Loucy (cell line): Measurements from ENCODE around the gene PRPF38B.

Experiments used
- H2AFZ ChIP-seq: fragments of 200-600 bp; sonication (generic); 2 replicates; pipeline ENCODE4 v1.6.0; 2016; ENCODE audit warnings: antibody characterized with exemption, mild to moderate bottlenecking, low read length, moderate library complexity
- H3F3A ChIP-seq: fragments of 200-600 bp; 2 replicates; pipeline ENCODE4 v1.6.0; 2016; ENCODE audit warnings: antibody characterized with exemption, low read depth, mild to moderate bottlenecking
- H3K27me3 ChIP-seq: fragments of 200-600 bp; sonication (generic); 2 replicates; pipeline ENCODE4 v1.6.1; 2014; ENCODE audit warnings: low read length, mild to moderate bottlenecking; ENCODE audit not compliant: insufficient read depth, poor library complexity, severe bottlenecking
- H3K36me3 ChIP-seq: fragments of 200-600 bp; sonication (generic); 2 replicates; pipeline ENCODE4 v1.6.1; 2016; ENCODE audit warnings: low read length; ENCODE audit not compliant: insufficient read depth
- H3K4me1 ChIP-seq: fragments of 200-600 bp; sonication (generic); 2 replicates; pipeline ENCODE4 v1.5.1; 2014; ENCODE audit warnings: low read length, mild to moderate bottlenecking; ENCODE audit not compliant: insufficient read depth, poor library complexity, severe bottlenecking
- H3K4me2 ChIP-seq: fragments of 200-600 bp; sonication (generic); 2 replicates; pipeline ENCODE4 v1.6.0; 2014; ENCODE audit warnings: antibody characterized with exemption, low read length, low read depth, mild to moderate bottlenecking; ENCODE audit not compliant: poor library complexity, severe bottlenecking
- H3K4me3 ChIP-seq: fragments of 200-600 bp; sonication (generic); 2 replicates; pipeline ENCODE4 v1.5.1; 2014; ENCODE audit warnings: low read length, mild to moderate bottlenecking, mixed read lengths; ENCODE audit not compliant: poor library complexity, severe bottlenecking
- H3K79me2 ChIP-seq: fragments of 200-600 bp; sonication (generic); 2 replicates; pipeline ENCODE4 v1.6.1; 2014; ENCODE audit warnings: low read length; ENCODE audit not compliant: insufficient read depth
- H3K9ac ChIP-seq: fragments of 200-600 bp; sonication (generic); 2 replicates; pipeline ENCODE4 v1.6.0; 2014; ENCODE audit warnings: mild to moderate bottlenecking, low read depth, low read length, moderate library complexity; ENCODE audit not compliant: poor library complexity, severe bottlenecking
- H3K9me2 ChIP-seq: fragments of 200-600 bp; sonication (generic); replicated peaks from 2 replicates; pipeline ENCODE4 v1.6.1; 2016; ENCODE audit warnings: low read depth, low read length, mixed read lengths
- H3K9me3 ChIP-seq: fragments of 200-600 bp; sonication (generic); 2 replicates; pipeline ENCODE4 v1.6.1; 2014; ENCODE audit warnings: mild to moderate bottlenecking, antibody characterized with exemption, low read length, low read depth; ENCODE audit not compliant: insufficient read depth
- H4K20me1 ChIP-seq: fragments of 200-600 bp; sonication (generic); 2 replicates; pipeline ENCODE4 v1.6.0; 2014; ENCODE audit warnings: antibody characterized with exemption, low read length, mild to moderate bottlenecking; ENCODE audit not compliant: insufficient read depth, poor library complexity, severe bottlenecking
- EZH2phosphoT487 ChIP-seq: fragments of 200-600 bp; IDR thresholded peaks from 2 replicates; pipeline ENCODE4 v1.6.1; 2018; ENCODE audit warnings: antibody characterized with exemption, mild to moderate bottlenecking, moderate library complexity, borderline replicate concordance
- TF ChIP-seq, protein P1 (sequence below): fragments of 200-600 bp; sonication (generic); conservative IDR thresholded peaks from 2 replicates; pipeline ENCODE4 v1.5.1; 2014; ENCODE audit warnings: mild to moderate bottlenecking, antibody characterized with exemption, low read length

The PRPF38B gene

DNA sequence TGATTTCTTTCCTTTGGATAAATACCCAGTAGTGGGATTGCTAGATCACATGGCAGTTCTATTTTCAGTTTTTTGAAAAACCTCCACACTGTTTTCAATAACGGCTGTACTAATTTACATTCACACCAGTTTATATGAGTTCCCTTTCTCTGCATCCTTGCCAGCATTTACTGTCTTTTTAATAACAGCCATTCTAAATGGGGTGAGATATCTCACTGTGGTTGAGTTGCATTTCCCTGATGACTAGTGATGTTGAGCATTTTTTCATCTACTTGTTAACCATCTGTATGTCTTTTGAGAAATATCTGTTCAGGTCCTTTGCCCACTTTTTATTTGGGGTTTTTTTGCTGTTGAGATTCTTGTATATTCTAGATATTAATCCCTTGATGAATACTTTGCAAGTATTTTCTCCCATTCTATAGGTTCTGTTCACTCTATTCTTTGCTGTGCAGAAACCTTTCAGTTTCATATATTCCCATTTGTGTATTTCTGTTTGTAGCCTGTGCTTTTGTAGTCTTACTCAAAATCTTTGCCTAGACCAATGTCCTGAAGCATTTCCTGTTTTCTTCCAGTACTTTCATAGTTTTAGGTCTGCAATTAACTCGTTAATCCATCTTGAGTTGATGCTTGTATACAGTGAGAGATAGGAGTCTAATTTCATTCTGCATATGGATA, 38.5 kb upstream of the PRPF38B start:
- Histone ChIP-seq H3K9me3 (no peaks in the 10 kb centered on the region), H3K4me3 (peak overlapping the region; percentile 12), H3F3A (peaks cover 11% of the 10 kb centered on the region), H3K4me1 (peaks cover 39% of the 10 kb centered on the region), H3K9me2 (no peaks in the 10 kb centered on the region), H4K20me1 (peaks cover 15% of the 10 kb centered on the region), H3K79me2 (peaks cover 34% of the 10 kb centered on the region), H3K36me3 (peaks cover 38% of the 10 kb centered on the region), H3K27me3 (no peaks in the 10 kb centered on the region), H2AFZ (no peak overlapping the region), H3K9ac (peak overlapping the region; percentile 15), H3K4me2 (peak overlapping the region; percentile 86)
- no peak for TF ChIP-seq EZH2phosphoT487
- TF ChIP-seq, protein P1, sequence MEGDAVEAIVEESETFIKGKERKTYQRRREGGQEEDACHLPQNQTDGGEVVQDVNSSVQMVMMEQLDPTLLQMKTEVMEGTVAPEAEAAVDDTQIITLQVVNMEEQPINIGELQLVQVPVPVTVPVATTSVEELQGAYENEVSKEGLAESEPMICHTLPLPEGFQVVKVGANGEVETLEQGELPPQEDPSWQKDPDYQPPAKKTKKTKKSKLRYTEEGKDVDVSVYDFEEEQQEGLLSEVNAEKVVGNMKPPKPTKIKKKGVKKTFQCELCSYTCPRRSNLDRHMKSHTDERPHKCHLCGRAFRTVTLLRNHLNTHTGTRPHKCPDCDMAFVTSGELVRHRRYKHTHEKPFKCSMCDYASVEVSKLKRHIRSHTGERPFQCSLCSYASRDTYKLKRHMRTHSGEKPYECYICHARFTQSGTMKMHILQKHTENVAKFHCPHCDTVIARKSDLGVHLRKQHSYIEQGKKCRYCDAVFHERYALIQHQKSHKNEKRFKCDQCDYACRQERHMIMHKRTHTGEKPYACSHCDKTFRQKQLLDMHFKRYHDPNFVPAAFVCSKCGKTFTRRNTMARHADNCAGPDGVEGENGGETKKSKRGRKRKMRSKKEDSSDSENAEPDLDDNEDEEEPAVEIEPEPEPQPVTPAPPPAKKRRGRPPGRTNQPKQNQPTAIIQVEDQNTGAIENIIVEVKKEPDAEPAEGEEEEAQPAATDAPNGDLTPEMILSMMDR, result no peak

DNA sequence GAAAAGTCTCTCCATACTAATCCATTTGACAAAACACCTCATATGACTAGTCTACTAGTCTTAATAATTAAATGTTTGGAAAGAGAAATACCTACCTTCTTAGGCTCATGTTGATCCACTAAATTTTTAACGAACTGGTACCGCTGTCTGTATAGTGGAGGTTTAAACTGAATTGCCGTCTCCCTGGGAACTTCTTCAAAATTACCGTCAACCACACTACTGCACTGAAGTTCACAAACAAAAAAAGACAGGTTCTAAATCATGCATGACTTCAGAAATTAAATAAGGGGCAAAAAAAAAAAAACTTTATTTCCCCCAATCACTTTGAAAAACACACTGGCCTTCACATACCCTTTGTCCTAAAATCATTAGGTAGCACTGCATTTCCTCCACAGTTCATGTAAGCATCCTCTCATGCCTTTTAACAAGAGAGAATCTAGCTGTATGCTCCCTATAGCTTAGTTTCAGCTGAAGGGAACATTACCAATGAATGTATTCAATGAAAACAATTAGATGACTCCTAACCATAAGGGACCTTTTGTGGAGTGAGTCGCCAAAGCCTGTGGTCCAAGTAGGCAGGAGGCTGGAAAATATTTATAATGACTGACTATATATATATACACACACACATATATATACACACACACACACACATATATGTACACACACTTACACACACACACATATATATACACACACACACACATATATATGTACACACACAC, 34.6 kb upstream of the PRPF38B start:
- TF ChIP-seq, protein P1, result no peak
- TF ChIP-seq EZH2phosphoT487, result no peak

DNA sequence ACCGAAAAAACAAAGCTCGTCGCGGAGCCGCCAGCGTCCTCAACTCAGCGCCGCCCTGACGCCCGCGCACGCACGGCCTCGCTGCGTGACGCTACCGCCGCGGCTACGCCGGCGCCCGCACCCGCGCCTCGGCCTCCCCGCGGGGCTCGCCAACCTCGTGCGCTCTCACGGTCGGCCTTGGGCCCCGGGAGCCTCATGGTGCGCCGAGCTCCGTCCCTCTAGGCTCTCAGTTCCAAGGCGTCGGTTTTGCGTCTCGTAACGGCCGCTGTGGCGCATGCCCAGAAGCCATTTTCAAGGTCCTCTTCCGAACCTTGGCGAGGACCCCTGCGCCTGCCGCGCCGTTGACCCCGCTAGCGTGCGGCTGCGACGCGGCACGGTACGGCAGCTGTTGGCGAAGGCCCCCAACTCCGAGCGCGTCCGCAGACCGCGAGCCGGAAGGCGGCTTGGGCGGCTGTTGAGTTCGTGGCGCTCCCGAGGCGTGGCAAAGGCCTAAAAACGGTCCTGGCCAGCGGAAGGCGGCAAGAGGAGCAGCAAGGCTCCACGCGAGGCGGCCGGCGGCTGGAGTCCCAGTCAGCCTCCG, 31.0 kb upstream of the PRPF38B start, which contains the start of gene HENMT1:
HENMT1 (minus strand) TSS at position 64 of the 580 bp plus-strand sequence. CDS start 1,209 bp downstream, outside the sequence.
- H3K4me3 ChIP-seq, result peak within 1 kb of the TSS; percentile 87
- peak within 1 kb of the TSS; percentile 99 for H3K9ac ChIP-seq
- H3K4me2 ChIP-seq, result peak within 1 kb of the TSS; percentile 86
- no peaks in the 10 kb centered on the region for H3K9me2 ChIP-seq
- H3K79me2 ChIP-seq, result peaks cover 65% of the 10 kb centered on the region
- no peaks in the 10 kb centered on the region for H3K27me3 ChIP-seq
- peaks cover 26% of the 10 kb centered on the region for H4K20me1 ChIP-seq
- no peaks in the 10 kb centered on the region for H3K9me3 ChIP-seq
- H2AFZ ChIP-seq, result peak within 1 kb of the TSS; percentile 77; the same call in 1 of the 2 replicates
- TF ChIP-seq, protein P1, result no peak
- no peak for TF ChIP-seq EZH2phosphoT487
- peaks cover 2% of the 10 kb centered on the region; the same call in 1 of the 2 replicates for H3F3A ChIP-seq
- H3K4me1 ChIP-seq, result peaks cover 59% of the 10 kb centered on the region
- no peaks in the 10 kb centered on the region for H3K36me3 ChIP-seq

More for the DNA sequence above, 34.6 kb upstream of the PRPF38B start:
- H3F3A ChIP-seq, result peaks cover 13% of the 10 kb centered on the region
- no peak overlapping the region for H2AFZ ChIP-seq
- H3K27me3 ChIP-seq, result no peaks in the 10 kb centered on the region
- peak overlapping the region; percentile 59 for H3K4me3 ChIP-seq
- H3K4me1 ChIP-seq, result peaks cover 59% of the 10 kb centered on the region
- H3K9me2 ChIP-seq, result no peaks in the 10 kb centered on the region
- H3K36me3 ChIP-seq, result peaks cover 14% of the 10 kb centered on the region; the same call in 1 of the 2 replicates
- peaks cover 64% of the 10 kb centered on the region for H3K79me2 ChIP-seq
- H3K9me3 ChIP-seq, result no peaks in the 10 kb centered on the region
- H4K20me1 ChIP-seq, result peaks cover 26% of the 10 kb centered on the region
- H3K9ac ChIP-seq, result peak overlapping the region; percentile 59
- H3K4me2 ChIP-seq, result peak overlapping the region; percentile 86
